Coronary artery (tissue), 2 donors: ENCODE data around the gene TRABD2B.

ENCODE experiments used
- DNase-seq: peaks from one replicate; pipeline ENCODE4 v3.0.0-alpha.2; 2017; ENCODE audit warnings: low spot score
- H3K27ac ChIP-seq, 2 donors: fragments of 200-600 bp; sonication (generic); one replicate each; pipeline ENCODE4 v1.5.1; 2016 to 2019
- H3K4me3 ChIP-seq: fragments of 200-600 bp; sonication (generic); 2 replicates; pipeline ENCODE4 v1.5.1; 2016; ENCODE audit warnings: mild to moderate bottlenecking, moderate library complexity
- TF ChIP-seq, protein P1 (sequence below): fragments of 200-600 bp; sonication (generic); IDR thresholded peaks from one replicate; pipeline ENCODE4 v1.5.1; 2019; ENCODE audit warnings: antibody characterized with exemption

The TRABD2B gene

GRCh38 chr1:47906527-47907176 is 90.5 kb downstream of the TRABD2B start:
- H3K27ac ChIP-seq: peak overlapping the region; percentile 16 to 54
- H3K4me3 ChIP-seq: no peak overlapping the region
- DNase-seq: no peak
- TF ChIP-seq, protein P1, sequence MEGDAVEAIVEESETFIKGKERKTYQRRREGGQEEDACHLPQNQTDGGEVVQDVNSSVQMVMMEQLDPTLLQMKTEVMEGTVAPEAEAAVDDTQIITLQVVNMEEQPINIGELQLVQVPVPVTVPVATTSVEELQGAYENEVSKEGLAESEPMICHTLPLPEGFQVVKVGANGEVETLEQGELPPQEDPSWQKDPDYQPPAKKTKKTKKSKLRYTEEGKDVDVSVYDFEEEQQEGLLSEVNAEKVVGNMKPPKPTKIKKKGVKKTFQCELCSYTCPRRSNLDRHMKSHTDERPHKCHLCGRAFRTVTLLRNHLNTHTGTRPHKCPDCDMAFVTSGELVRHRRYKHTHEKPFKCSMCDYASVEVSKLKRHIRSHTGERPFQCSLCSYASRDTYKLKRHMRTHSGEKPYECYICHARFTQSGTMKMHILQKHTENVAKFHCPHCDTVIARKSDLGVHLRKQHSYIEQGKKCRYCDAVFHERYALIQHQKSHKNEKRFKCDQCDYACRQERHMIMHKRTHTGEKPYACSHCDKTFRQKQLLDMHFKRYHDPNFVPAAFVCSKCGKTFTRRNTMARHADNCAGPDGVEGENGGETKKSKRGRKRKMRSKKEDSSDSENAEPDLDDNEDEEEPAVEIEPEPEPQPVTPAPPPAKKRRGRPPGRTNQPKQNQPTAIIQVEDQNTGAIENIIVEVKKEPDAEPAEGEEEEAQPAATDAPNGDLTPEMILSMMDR: no peak

- Histone ChIP-seq H3K4me3 (no peak overlapping the region), H3K27ac (peak overlapping the region; percentile 16 to 54)
- no peak for DNase-seq
- TF ChIP-seq, protein P1: no peak
Observed at GRCh38 chr1:47906009-47906432, 91.2 kb downstream of the TRABD2B start.

DNA sequence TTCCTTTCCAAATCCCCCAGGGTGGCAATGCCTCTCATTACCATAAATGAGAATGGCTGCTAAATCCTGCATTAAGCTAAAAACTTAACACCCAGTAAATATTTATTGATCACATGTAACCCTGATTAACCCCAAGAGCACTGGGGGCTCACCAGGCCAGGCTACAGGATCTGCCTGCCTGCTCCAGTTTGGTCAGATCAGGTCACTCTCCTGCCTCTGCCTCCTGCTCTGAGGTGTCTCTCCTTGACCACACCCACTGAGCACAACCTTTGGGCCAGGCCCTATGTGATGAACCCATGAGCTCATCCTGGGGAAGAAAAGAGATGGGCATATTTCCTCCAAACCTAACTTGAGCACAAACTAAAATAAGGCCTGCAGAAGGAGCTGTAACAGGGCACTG is 93.5 kb downstream of the TRABD2B start:
- Histone ChIP-seq H3K27ac (no peak overlapping the region), H3K4me3 (no peak overlapping the region)
- DNase-seq: no peak
- TF ChIP-seq, protein P1: no peak

- Histone ChIP-seq H3K27ac (no peak overlapping the region), H3K4me3 (no peak overlapping the region)
- no peak for DNase-seq
- TF ChIP-seq, protein P1: no peak
Observed at GRCh38 chr1:47901001-47901575, 96.1 kb downstream of the TRABD2B start.

DNA sequence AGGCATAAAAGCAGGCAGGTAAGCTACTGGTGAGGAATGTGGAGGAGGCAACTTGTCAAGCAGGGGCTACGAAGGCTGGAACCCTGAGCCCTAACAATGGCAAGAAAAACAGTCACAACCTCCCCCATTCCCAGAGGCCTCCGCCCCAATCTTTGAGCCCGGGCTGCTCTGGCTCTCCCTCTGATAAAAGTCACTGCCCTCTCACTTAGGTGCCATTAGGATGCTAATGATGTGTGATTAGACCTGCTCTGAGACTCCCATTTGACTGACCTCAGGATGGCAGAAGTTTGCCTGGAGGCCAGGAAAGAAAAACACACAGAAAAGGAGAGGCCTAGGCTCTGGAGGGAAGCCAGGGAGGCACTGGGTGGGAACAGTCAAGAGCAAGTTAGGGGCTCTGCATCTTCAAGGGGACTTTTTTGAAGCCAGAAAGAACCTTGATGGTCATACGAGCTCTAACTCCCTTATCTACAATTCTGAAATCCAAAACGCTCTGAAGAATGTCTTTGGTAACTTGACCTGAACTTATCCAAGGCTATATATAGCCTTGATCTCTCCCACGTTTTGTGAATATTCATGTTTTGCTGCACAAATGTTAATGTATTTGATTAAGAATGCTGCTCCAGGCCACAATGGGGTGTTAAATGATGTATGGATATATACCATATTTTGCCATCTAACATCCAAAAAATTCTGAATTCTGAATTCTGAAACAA is 98.9 kb downstream of the TRABD2B start:
- TF ChIP-seq, protein P1: no peak

GRCh38 chr1:47895279-47896125 is 101.7 kb downstream of the TRABD2B start:
- Histone ChIP-seq H3K27ac (peak overlapping the region; percentile 27 to 67), H3K4me3 (no peak overlapping the region)
- TF ChIP-seq, protein P1: no peak
- DNase-seq: no peak

More for the DNA sequence above, 98.9 kb downstream of the TRABD2B start:
- no peak for DNase-seq
- Histone ChIP-seq H3K4me3 (no peak overlapping the region), H3K27ac (peak overlapping the region; percentile 17 to 30)
